ENCODE results near the gene ITCH. TPM values are rescaled to one million over a fixed set of nuclear protein-coding genes. Genes with fewer than 3 reads are reported as not detected.

Gene ITCH
- polyA plus RNA-seq, 3 donors, result 13.3 to 26.6 (median 19.9) TPM

DNA sequence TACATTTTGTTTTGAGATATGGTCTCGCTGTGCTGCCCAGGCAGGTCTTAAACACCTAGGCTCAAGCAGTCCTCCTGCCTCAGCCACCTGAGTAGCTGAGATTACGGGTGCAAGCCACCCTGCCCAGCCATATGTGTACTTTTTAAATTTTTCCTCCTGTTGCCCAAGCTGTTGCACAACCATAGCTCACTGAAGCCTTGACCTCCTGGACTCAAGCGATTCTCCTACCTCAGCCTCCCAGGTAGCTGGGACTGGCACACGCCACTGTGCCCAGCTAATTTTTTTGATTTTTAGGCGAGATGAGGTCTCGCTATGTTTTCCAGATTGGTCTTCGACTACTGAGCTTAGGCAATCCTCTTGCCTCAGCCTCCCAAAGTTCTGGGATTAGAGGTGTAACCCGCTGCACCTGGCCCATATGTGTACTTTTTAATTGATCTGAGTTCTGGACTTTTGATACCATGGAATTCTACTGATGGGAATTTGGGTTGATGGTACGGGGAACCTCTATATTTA, 44.9 kb downstream of the ITCH start:
- no peak overlapping the region for H3K9ac ChIP-seq (ENCODE audit: insufficient read depth, low read length, poor library complexity, severe bottlenecking)
- no peaks in the 10 kb centered on the region for H3K9me3 ChIP-seq (replicated peaks in 1 of 2; ENCODE audit: control insufficient read depth in 1 of 2, insufficient read depth in 1 of 2, low read length in 2 of 2)
- DNase-seq, result no peak
- peaks cover 9 to 12% of the 10 kb centered on the region in 2 donors for H3K4me1 ChIP-seq (ENCODE audit: control insufficient read depth in 1 of 2, insufficient read depth in 2 of 2, low read length in 2 of 2)
- Mint-ChIP-seq H3K27ac (peak overlapping the region in 1 of 7 donors; percentile 16), H3K4me1 (peaks cover 19% of the 10 kb centered on the region), H3K36me3 (peaks cover 34 to 70% of the 10 kb centered on the region in 2 donors), H3K27me3 (ENCODE audit: low read depth in 3 of 3) (peaks cover 0 to 3% (median 0%) of the 10 kb centered on the region in 3 donors), H3K9me3 (no peaks in the 10 kb centered on the region), H3K4me3 (no peak overlapping the region)
- no peak overlapping the region for H3K4me3 ChIP-seq (replicated peaks in 1 of 3; ENCODE audit: low read depth in 2 of 3, low read length in 3 of 3)
- intact Hi-C loops (cut with micrococcal nuclease), result loop anchor here in 1 of 2 donors (5.0 kb wide), 1 partner anchor 96 kb away; no protein-coding TSS in a partner anchor
- peaks cover 40 to 66% of the 10 kb centered on the region in 2 donors for H3K36me3 ChIP-seq (replicated peaks in 1 of 2; ENCODE audit: control insufficient read depth in 1 of 2, insufficient read depth in 2 of 2, low read length in 2 of 2)
- peaks cover 95% of the 10 kb centered on the region for H4K20me1 ChIP-seq (ENCODE audit: insufficient read depth, low read length)
- no peak overlapping the region for H2AFZ ChIP-seq (ENCODE audit: insufficient read depth, low read depth, low read length, poor library complexity, severe bottlenecking)
- H3K79me2 ChIP-seq (ENCODE audit: insufficient read depth, low read length), result peaks cover 62% of the 10 kb centered on the region
- TF ChIP-seq, protein P1, sequence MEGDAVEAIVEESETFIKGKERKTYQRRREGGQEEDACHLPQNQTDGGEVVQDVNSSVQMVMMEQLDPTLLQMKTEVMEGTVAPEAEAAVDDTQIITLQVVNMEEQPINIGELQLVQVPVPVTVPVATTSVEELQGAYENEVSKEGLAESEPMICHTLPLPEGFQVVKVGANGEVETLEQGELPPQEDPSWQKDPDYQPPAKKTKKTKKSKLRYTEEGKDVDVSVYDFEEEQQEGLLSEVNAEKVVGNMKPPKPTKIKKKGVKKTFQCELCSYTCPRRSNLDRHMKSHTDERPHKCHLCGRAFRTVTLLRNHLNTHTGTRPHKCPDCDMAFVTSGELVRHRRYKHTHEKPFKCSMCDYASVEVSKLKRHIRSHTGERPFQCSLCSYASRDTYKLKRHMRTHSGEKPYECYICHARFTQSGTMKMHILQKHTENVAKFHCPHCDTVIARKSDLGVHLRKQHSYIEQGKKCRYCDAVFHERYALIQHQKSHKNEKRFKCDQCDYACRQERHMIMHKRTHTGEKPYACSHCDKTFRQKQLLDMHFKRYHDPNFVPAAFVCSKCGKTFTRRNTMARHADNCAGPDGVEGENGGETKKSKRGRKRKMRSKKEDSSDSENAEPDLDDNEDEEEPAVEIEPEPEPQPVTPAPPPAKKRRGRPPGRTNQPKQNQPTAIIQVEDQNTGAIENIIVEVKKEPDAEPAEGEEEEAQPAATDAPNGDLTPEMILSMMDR (IDR thresholded peaks at IDR 0.05), result no peak
- no peak overlapping the region for H3K27ac ChIP-seq (ENCODE audit: low read depth in 1 of 2, low read length in 2 of 2)
- H3K27me3 ChIP-seq (ENCODE audit: control insufficient read depth in 2 of 2, insufficient read depth in 2 of 2, low read length in 2 of 2), result no peaks in the 10 kb centered on the region
- WGBS (ENCODE audit: insufficient coverage), result 94% methylated on average over 6 of the region's 9 CpGs
- H3K4me2 ChIP-seq (replicated peaks; ENCODE audit: extremely low read depth, low read length, poor library complexity, severe bottlenecking), result no peak overlapping the region

DNA sequence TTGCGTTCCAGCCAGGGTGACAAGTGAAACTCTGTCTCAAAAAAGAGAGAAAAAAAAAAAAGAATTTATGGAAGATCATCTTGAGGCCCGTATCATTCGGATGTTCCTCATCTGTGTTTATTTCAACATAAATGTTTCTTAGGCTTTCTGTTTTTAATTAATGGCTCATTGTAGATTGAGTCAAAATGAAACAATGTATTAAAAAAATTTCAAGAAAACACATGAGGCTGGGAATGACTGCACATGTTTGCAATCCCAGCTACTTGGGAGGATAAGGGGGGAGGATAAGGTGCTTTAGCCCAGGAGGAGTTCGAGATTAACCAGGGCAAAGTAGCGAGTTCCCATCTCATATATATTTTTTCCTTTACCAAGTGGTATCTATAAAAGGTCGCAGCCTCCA, 47.3 kb downstream of the ITCH start:
- Histone ChIP-seq H3K9me3 (replicated peaks in 1 of 2; ENCODE audit: control insufficient read depth in 1 of 2, insufficient read depth in 1 of 2, low read length in 2 of 2) (no peaks in the 10 kb centered on the region), H3K79me2 (ENCODE audit: insufficient read depth, low read length) (peaks cover 39% of the 10 kb centered on the region), H3K4me2 (replicated peaks; ENCODE audit: extremely low read depth, low read length, poor library complexity, severe bottlenecking) (no peak overlapping the region), H3K36me3 (replicated peaks in 1 of 2; ENCODE audit: control insufficient read depth in 1 of 2, insufficient read depth in 2 of 2, low read length in 2 of 2) (peaks cover 63 to 79% of the 10 kb centered on the region in 2 donors), H3K27ac (ENCODE audit: low read depth in 1 of 2, low read length in 2 of 2) (no peak overlapping the region), H4K20me1 (ENCODE audit: insufficient read depth, low read length) (peaks cover 88% of the 10 kb centered on the region), H3K9ac (ENCODE audit: insufficient read depth, low read length, poor library complexity, severe bottlenecking) (no peak overlapping the region), H3K27me3 (ENCODE audit: control insufficient read depth in 2 of 2, insufficient read depth in 2 of 2, low read length in 2 of 2) (no peaks in the 10 kb centered on the region), H3K4me1 (ENCODE audit: control insufficient read depth in 1 of 2, insufficient read depth in 2 of 2, low read length in 2 of 2) (peaks cover 5 to 7% of the 10 kb centered on the region in 2 donors), H2AFZ (ENCODE audit: insufficient read depth, low read depth, low read length, poor library complexity, severe bottlenecking) (no peak overlapping the region), H3K4me3 (replicated peaks in 1 of 3; ENCODE audit: low read depth in 2 of 3, low read length in 3 of 3) (no peak overlapping the region)
- TF ChIP-seq, protein P1 (IDR thresholded peaks at IDR 0.05), result no peak
- WGBS (ENCODE audit: insufficient coverage), result no CpG with 5 or more reads among the region's 6 CpGs
- Mint-ChIP-seq H3K4me3 (no peak overlapping the region), H3K4me1 (peaks cover 12% of the 10 kb centered on the region), H3K27me3 (ENCODE audit: low read depth in 3 of 3) (peaks cover 0 to 5% (median 0%) of the 10 kb centered on the region in 3 donors), H3K9me3 (peaks cover 0 to 1% (median 0%) of the 10 kb centered on the region in 7 donors), H3K36me3 (peaks cover 50 to 72% of the 10 kb centered on the region in 2 donors), H3K27ac (no peak overlapping the region)
- DNase-seq, result no peak
- intact Hi-C loops (cut with micrococcal nuclease), result no loop called here
